ENCODE data around the gene FAM240B. TPM values are rescaled to one million over a fixed set of nuclear protein-coding genes. Genes with fewer than 3 reads are reported as not detected.

FAM240B gene
- total and polyA plus RNA-seq, 2 of the 4 experiments (the other 2 are of a cell fraction): not detected

- Histone ChIP-seq H3K4me1 (ENCODE audit: control insufficient read depth, insufficient read depth, low read length) (no peaks in the 10 kb centered on the region), H3K36me3 (ENCODE audit: control insufficient read depth, insufficient read depth, low read length) (no peaks in the 10 kb centered on the region), H3K18ac (ENCODE audit: low read depth, low read length) (no peak overlapping the region), H2BK15ac (ENCODE audit: low read depth, low read length) (no peak overlapping the region), H4K91ac (ENCODE audit: insufficient read depth, low read depth, low read length) (no peak overlapping the region), H4K20me1 (ENCODE audit: insufficient read depth, low read length) (no peaks in the 10 kb centered on the region), H3K4ac (ENCODE audit: low read depth, low read length) (no peak overlapping the region), H3K56ac (ENCODE audit: extremely low read depth, insufficient read depth, low read length) (no peak overlapping the region), H2AK5ac (ENCODE audit: low read depth, low read length) (no peak overlapping the region), H3K9me3 (ENCODE audit: control insufficient read depth, insufficient read depth, low read length) (no peaks in the 10 kb centered on the region; the same call in 1 of the 2 replicates), H4K8ac (ENCODE audit: low read depth in 2 of 2, low read length in 2 of 2) (no peak overlapping the region), H2AFZ (replicated peaks; ENCODE audit: low read length, poor library complexity) (no peak overlapping the region), H2BK5ac (ENCODE audit: low read depth, low read length, poor library complexity, severe bottlenecking) (no peak overlapping the region), H3K23ac (ENCODE audit: low read depth, low read length) (no peak overlapping the region), H3K9me1 (ENCODE audit: insufficient read depth, low read length) (no peaks in the 10 kb centered on the region), H2BK20ac (ENCODE audit: low read depth, low read length) (no peak overlapping the region), H3K4me2 (ENCODE audit: low read depth, low read length) (no peak overlapping the region), H3K79me1 (ENCODE audit: low read depth in 1 of 2, low read length in 2 of 2) (no peaks in the 10 kb centered on the region), H3K27ac (ENCODE audit: insufficient read depth, low read length) (no peak overlapping the region), H3K14ac (replicated peaks; ENCODE audit: low read depth, low read length) (no peak overlapping the region), H2AK9ac (replicated peaks; ENCODE audit: low read depth, low read length, poor library complexity) (no peak overlapping the region), H2BK120ac (ENCODE audit: low read depth, low read length) (no peak overlapping the region), H3K9ac (ENCODE audit: low read depth, low read length) (no peak overlapping the region), H3K27me3 (ENCODE audit: control insufficient read depth, insufficient read depth, low read length) (no peaks in the 10 kb centered on the region), H4K5ac (ENCODE audit: low read depth, low read length) (no peak overlapping the region), H3K4me3 (ENCODE audit: insufficient read depth, low read depth, low read length) (no peak overlapping the region)
- ATAC-seq (ENCODE audit: low read depth): no peak
- no TSS peak for BruUV-seq (replicated peaks)
- ChIA-PET CTCF (no interaction called here), POLR2A (ENCODE audit: unreplicated experiment) (no interaction called here)
- TF ChIP-seq RFX5 (IDR thresholded peaks at IDR 0.05; ENCODE audit: low read depth, low read length): no peak
- TF ChIP-seq RCOR1 (IDR thresholded peaks at IDR 0.05; ENCODE audit: insufficient replicate concordance, low read length): no peak
- peak; percentile 34 for TF ChIP-seq RAD21 (IDR thresholded peaks at IDR 0.05; ENCODE audit: low read length)
- TF ChIP-seq CTCF (conservative IDR thresholded peaks at IDR 0.05; ENCODE audit: low read depth, low read length): peak; percentile 34
- TF ChIP-seq POLR2A (IDR thresholded peaks at IDR 0.05; ENCODE audit: low read depth, low read length): no peak
- no peak for TF ChIP-seq CEBPB (IDR thresholded peaks at IDR 0.05; ENCODE audit: low read depth, low read length)
- no peak for TF ChIP-seq FOS (IDR thresholded peaks at IDR 0.05; ENCODE audit: low read depth, low read length)
- DNase-seq: peak; percentile 12
- dilution Hi-C loops (cut with HindIII; ENCODE audit: low sequenced_read_pairs, unreplicated experiment): no loop called here
- WGBS, 2 experiments (ENCODE audit: extremely low coverage in 2 of 2, insufficient read length in 1 of 2): 17% methylated on average over 2 of the region's 10 CpGs; no CpG with 5 or more reads in 1 of the 2 experiments
- intact Hi-C loops (cut with micrococcal nuclease): no loop called here
- in situ Hi-C loops (cut with MboI; ENCODE audit: low sequenced_read_pairs): no loop called here
These were observed 7.6 kb upstream of the FAM240B start for GRCh38 chr9:38727497-38728001.
